Stomach (tissue), 4 donors: ENCODE data around the gene CALML6.

Source experiments
- CTCF ChIP-seq, 7 experiments: fragments of 450-650 bp in 4 of 7; fragments of 200-600 bp in 3 of 7; sonication (generic) in 3 of 7; IDR thresholded peaks; one replicate each; pipeline ENCODE4 v1.5.1; 2016 to 2019; ENCODE audit warnings: antibody characterized with exemption in 7 of 7, control low read depth in 2 of 7, mild to moderate bottlenecking in 1 of 7
- POLR2AphosphoS5 ChIP-seq, 3 donors: sonication (generic); formaldehyde crosslinking; IDR thresholded peaks; one replicate each; pipeline ENCODE4 v1.6.1; 2016; ENCODE audit warnings: antibody characterized with exemption in 3 of 3

GRCh38 chr1:1956101-1956500, 41.0 kb downstream of the CALML6 start:
- no peak for TF ChIP-seq CTCF (IDR thresholded peaks at IDR 0.05)
- no peak for TF ChIP-seq POLR2AphosphoS5 (IDR thresholded peaks at IDR 0.05)
